Hepatocyte (in vitro differentiated cells): Measurements from ENCODE around the gene AURKAIP1. TPM values are rescaled to one million over a fixed set of nuclear protein-coding genes. Genes with fewer than 3 reads are reported as not detected.

ENCODE experiments used
- DNase-seq: peaks from one replicate; pipeline ENCODE4 v3.0.0-alpha.2; 2016; ENCODE audit warnings: low spot score
- H2AFZ ChIP-seq: fragments of 200-600 bp; sonication (generic); 2 replicates; pipeline ENCODE4 v1.6.0; 2016; ENCODE audit warnings: antibody characterized with exemption, mild to moderate bottlenecking
- H3K27ac ChIP-seq: fragments of 200-600 bp; sonication (generic); 2 replicates; pipeline ENCODE4 v1.5.1; 2016; ENCODE audit warnings: mild to moderate bottlenecking
- H3K27me3 ChIP-seq: fragments of 200-600 bp; sonication (generic); 2 replicates; pipeline ENCODE4 v1.6.1; 2016
- H3K36me3 ChIP-seq: fragments of 200-600 bp; sonication (generic); replicated peaks from 2 replicates; pipeline ENCODE4 v1.5.1; 2016; ENCODE audit warnings: low read depth; ENCODE audit not compliant: insufficient read depth
- H3K4me1 ChIP-seq: fragments of 200-600 bp; sonication (generic); 2 replicates; pipeline ENCODE4 v1.5.1; 2016; ENCODE audit warnings: mild to moderate bottlenecking, moderate library complexity; ENCODE audit not compliant: insufficient read depth
- H3K4me2 ChIP-seq: fragments of 200-600 bp; sonication (generic); 2 replicates; pipeline ENCODE4 v1.6.0; 2016
- H3K4me3 ChIP-seq: fragments of 200-600 bp; sonication (generic); 2 replicates; pipeline ENCODE4 v1.5.1; 2016; ENCODE audit warnings: mild to moderate bottlenecking
- H3K79me2 ChIP-seq: fragments of 200-600 bp; sonication (generic); 2 replicates; pipeline ENCODE4 v1.6.0; 2017; ENCODE audit warnings: mild to moderate bottlenecking
- H3K9me2 ChIP-seq: fragments of 200-600 bp; sonication (generic); replicated peaks from 2 replicates; pipeline ENCODE4 v1.6.0; 2017; ENCODE audit warnings: mild to moderate bottlenecking; ENCODE audit not compliant: insufficient read depth
- H3K9me3 ChIP-seq: fragments of 200-600 bp; sonication (generic); 2 replicates; pipeline ENCODE4 v1.5.1; 2016; ENCODE audit warnings: low read depth, mild to moderate bottlenecking
- H4K20me1 ChIP-seq: fragments of 200-600 bp; sonication (generic); 2 replicates; pipeline ENCODE4 v1.6.0; 2016; ENCODE audit warnings: mild to moderate bottlenecking; ENCODE audit not compliant: insufficient read depth, poor library complexity, severe bottlenecking
- CTCF ChIP-seq: fragments of 200-600 bp; sonication (generic); IDR thresholded peaks from 2 replicates; pipeline ENCODE4 v1.5.1; 2016; ENCODE audit warnings: antibody characterized with exemption, mild to moderate bottlenecking; ENCODE audit not compliant: poor library complexity
- EZH2 ChIP-seq: fragments of 200-600 bp; sonication (generic); IDR thresholded peaks from 2 replicates; pipeline ENCODE4 v1.6.1; 2016; ENCODE audit warnings: antibody characterized with exemption, mild to moderate bottlenecking, borderline replicate concordance
- EZH2phosphoT487 ChIP-seq: fragments of 200-600 bp; sonication (generic); IDR thresholded peaks from one replicate; pipeline ENCODE4 v1.6.1; 2018; ENCODE audit warnings: antibody characterized with exemption, mild to moderate bottlenecking, low read depth, moderate library complexity; ENCODE audit not compliant: unreplicated experiment, severe bottlenecking
- WGBS: methylation state at CpG from one replicate; pipeline ENCODE4 v1.1.6; 2016; ENCODE audit warnings: low lambda C conversion rate; ENCODE audit errors: missing lambda C conversion rate; 5-methylcytosine and 5-hydroxymethylcytosine counted together
- polyA plus RNA-seq: library from polyadenylated mRNA; unstranded; fragments of >200 nt; fragmentation: Nextera tagmentation; extraction: Ambion mirVana; gene quantifications from 2 replicates; pipeline ENCODE4 v1.2.1, GENCODE V29; 2016
- total RNA-seq: library from RNA; depleted of rRNA; stranded (reverse); fragments of >200 nt; gene quantifications from 2 replicates; pipeline ENCODE4 v1.2.3, GENCODE V29; 2014

Gene AURKAIP1
- total and polyA plus RNA-seq, 2 experiments from 2014 or later: 92.9 to 238 TPM

DNA sequence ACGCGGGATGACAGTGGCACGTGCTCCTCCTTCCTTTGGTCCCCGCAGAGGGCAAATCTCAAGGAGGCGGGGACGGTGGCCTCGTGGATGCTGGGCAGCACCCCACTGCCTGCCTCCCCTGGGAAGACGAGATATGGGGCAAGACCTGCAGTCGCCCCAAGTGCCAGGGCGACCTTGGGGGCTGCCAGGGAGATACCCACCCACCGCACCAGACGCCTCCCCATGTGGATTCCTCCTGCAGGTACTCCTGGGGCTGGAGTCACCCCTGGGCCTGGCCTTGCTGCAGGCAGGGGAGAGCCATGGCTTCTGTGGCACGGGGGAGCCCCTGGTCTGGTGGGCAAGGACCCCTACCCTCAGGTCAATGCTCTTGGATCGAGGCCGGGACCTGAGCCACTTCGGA, 5.9 kb upstream of the AURKAIP1 start:
- 98% methylated on average over 15 of the region's 16 CpGs for WGBS
- Histone ChIP-seq H4K20me1 (no peaks in the 10 kb centered on the region), H3K36me3 (no peaks in the 10 kb centered on the region), H2AFZ (no peak overlapping the region), H3K79me2 (peaks cover 3% of the 10 kb centered on the region), H3K9me3 (no peaks in the 10 kb centered on the region), H3K4me3 (no peak overlapping the region), H3K4me1 (peaks cover 3% of the 10 kb centered on the region), H3K27me3 (no peaks in the 10 kb centered on the region), H3K27ac (no peak overlapping the region), H3K4me2 (no peak overlapping the region), H3K9me2 (no peaks in the 10 kb centered on the region)
- TF ChIP-seq EZH2: no peak
- no peak for TF ChIP-seq CTCF
- TF ChIP-seq EZH2phosphoT487: no peak
- no peak for DNase-seq

GRCh38 chr1:1377540-1378205, 2.7 kb upstream of the AURKAIP1 start:
- no peak overlapping the region for H3K4me3 ChIP-seq
- no peaks in the 10 kb centered on the region for H3K36me3 ChIP-seq
- H3K27ac ChIP-seq: no peak overlapping the region
- TF ChIP-seq EZH2 (no peak), EZH2phosphoT487 (no peak), CTCF (no peak)
- no peaks in the 10 kb centered on the region for H3K27me3 ChIP-seq
- no peak overlapping the region for H2AFZ ChIP-seq
- 97% methylated on average over 16 of the region's 16 CpGs for WGBS
- no peaks in the 10 kb centered on the region for H4K20me1 ChIP-seq
- peaks cover 23% of the 10 kb centered on the region for H3K79me2 ChIP-seq
- DNase-seq: no peak
- peaks cover 9% of the 10 kb centered on the region for H3K4me1 ChIP-seq
- no peak overlapping the region for H3K4me2 ChIP-seq
- H3K9me3 ChIP-seq: no peaks in the 10 kb centered on the region
- H3K9me2 ChIP-seq: no peaks in the 10 kb centered on the region

GRCh38 chr1:1376551-1377226, 1.7 kb upstream of the AURKAIP1 start:
- 91% methylated on average over 10 of the region's 10 CpGs for WGBS
- no peak overlapping the region for H2AFZ ChIP-seq
- no peaks in the 10 kb centered on the region for H3K9me2 ChIP-seq
- H3K36me3 ChIP-seq: no peaks in the 10 kb centered on the region
- no peak overlapping the region for H3K27ac ChIP-seq
- H4K20me1 ChIP-seq: no peaks in the 10 kb centered on the region
- H3K79me2 ChIP-seq: peaks cover 27% of the 10 kb centered on the region
- no peak overlapping the region for H3K4me3 ChIP-seq
- peaks cover 9% of the 10 kb centered on the region for H3K4me1 ChIP-seq
- DNase-seq: no peak
- H3K9me3 ChIP-seq: no peaks in the 10 kb centered on the region
- peak overlapping the region; percentile 90 for H3K4me2 ChIP-seq
- TF ChIP-seq EZH2phosphoT487 (no peak), EZH2 (no peak), CTCF (no peak)
- H3K27me3 ChIP-seq: no peaks in the 10 kb centered on the region
